ENCODE measurements around the gene EXOSC7. TPM values are rescaled to one million over a fixed set of nuclear protein-coding genes. Genes with fewer than 3 reads are reported as not detected.

The EXOSC7 gene
- total RNA-seq, 1 experiment from 2014 or later, result 88.7 TPM

DNA sequence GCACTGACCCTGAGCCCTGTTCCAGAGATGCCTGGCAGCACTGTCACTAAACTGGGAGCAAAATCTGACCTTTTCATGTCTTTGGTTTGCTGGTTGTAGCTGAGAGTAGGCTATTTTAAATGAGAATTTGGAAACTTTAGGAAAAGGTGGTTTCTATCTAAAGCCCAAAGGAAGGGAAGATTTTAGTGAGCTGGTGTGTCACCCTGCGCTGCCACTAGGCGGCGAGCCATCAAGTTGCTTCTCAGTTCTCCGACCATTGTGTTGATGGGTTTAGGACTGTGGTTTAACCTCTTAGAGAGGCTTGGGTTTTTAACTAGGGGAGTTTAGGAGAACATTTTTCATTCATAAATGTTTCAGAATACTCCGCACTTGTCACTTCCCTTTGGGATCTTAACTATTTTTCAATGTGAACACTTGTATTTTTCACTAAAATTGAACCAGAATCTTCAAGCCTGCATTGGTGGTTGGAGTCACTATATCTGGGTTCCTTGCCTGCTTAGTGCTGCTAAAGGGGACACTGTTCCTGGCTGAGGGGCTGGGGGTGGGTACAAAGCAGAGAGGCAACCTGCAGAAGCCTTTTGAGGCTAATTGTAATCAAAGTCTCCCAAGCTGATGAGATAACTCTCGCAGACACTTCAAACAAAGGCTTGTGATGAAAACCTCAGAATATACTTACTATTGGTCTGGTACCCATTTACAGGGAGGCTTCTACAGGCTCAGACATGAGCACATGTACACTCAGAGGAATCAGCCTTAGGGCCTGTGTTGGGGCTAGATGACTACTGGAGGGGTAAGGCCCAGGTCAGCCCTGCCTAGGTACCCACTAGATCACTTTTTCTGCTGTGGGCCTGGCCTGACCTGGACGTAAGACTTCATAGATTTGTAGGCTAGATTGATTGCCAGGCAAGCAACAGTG lies 16.8 kb downstream of the EXOSC7 start:
- H3K79me2 ChIP-seq (ENCODE audit: insufficient read depth, low read length), result no peaks in the 10 kb centered on the region; the same call in 1 of the 2 replicates
- no CpG with 5 or more reads among the region's 7 CpGs for WGBS (ENCODE audit: extremely low coverage, insufficient read length, low lambda C conversion rate)

More for the DNA sequence above, 16.8 kb downstream of the EXOSC7 start:
- Histone ChIP-seq H3K56ac (ENCODE audit: insufficient read length, low read depth, low read length) (no peak overlapping the region), H4K5ac (ENCODE audit: insufficient read length, low read depth, low read length) (no peak overlapping the region), H3T11ph (ENCODE audit: low read length) (no peak overlapping the region), H2BK15ac (ENCODE audit: low read depth, low read length) (no peak overlapping the region), H3K4me2 (ENCODE audit: insufficient read depth, insufficient read length, low read length) (peak overlapping the region; percentile 10), H2BK5ac (ENCODE audit: insufficient read length, low read length) (no peak overlapping the region), H2BK20ac (ENCODE audit: low read depth, low read length, poor library complexity, severe bottlenecking) (no peak overlapping the region), H3K14ac (ENCODE audit: insufficient read depth, low read length) (no peak overlapping the region), H2BK120ac (ENCODE audit: low read depth, low read length, poor library complexity, severe bottlenecking) (no peak overlapping the region), H3K9ac (ENCODE audit: extremely low read depth, insufficient read length, low read length) (no peak overlapping the region), H3K4me1 (ENCODE audit: insufficient read depth, low read length) (peaks cover 14% of the 10 kb centered on the region), H2BK12ac (ENCODE audit: insufficient read length, low read depth, low read length) (no peak overlapping the region), H3K18ac (ENCODE audit: insufficient read length, low read depth, low read length) (no peak overlapping the region), H3K79me1 (ENCODE audit: insufficient read depth, low read depth, low read length, poor library complexity, severe bottlenecking) (no peaks in the 10 kb centered on the region), H4K8ac (replicated peaks; ENCODE audit: insufficient read length, low read depth, low read length) (no peak overlapping the region), H2AK5ac (ENCODE audit: insufficient read length, low read length) (no peak overlapping the region), H3K23ac (ENCODE audit: insufficient read length, low read depth, low read length) (no peak overlapping the region), H3K23me2 (ENCODE audit: insufficient read length, low read depth, low read length, poor library complexity, severe bottlenecking) (no peaks in the 10 kb centered on the region), H2AFZ (ENCODE audit: low read length) (no peak overlapping the region), H4K91ac (ENCODE audit: insufficient read length, low read depth, low read length) (no peak overlapping the region), H4K20me1 (ENCODE audit: control insufficient read depth, insufficient read depth, insufficient read length) (no peaks in the 10 kb centered on the region), H3K27ac (ENCODE audit: insufficient read length, low read depth, low read length) (no peak overlapping the region), H3K4ac (ENCODE audit: low read depth, low read length) (no peak overlapping the region), H3K9me3 (ENCODE audit: control insufficient read depth, low read depth, low read length) (no peaks in the 10 kb centered on the region), H3K27me3 (ENCODE audit: insufficient read depth, low read length) (no peaks in the 10 kb centered on the region)
- Mint-ChIP-seq H3K36me3 (ENCODE audit: insufficient read depth in 1 of 3, low read depth in 3 of 3) (peaks cover 43 to 69% (median 62%) of the 10 kb centered on the region in 3 experiments), H3K4me1 (peaks cover 32 to 40% of the 10 kb centered on the region in 2 experiments), H3K27ac (peak overlapping the region; percentile 57 to 94 (median 58); a peak in 6 of 7 replicates), H3K4me3 (0 out of 5 replicates have a peak overlapping the region, but pooled peaks of 1 of the 2 experiments have one; percentile 10), H3K27me3 (ENCODE audit: low read depth) (no peaks in the 10 kb centered on the region), H3K9me3 (no peaks in the 10 kb centered on the region)
- DNase-seq, result peak; percentile 49
- TF ChIP-seq, protein P1, sequence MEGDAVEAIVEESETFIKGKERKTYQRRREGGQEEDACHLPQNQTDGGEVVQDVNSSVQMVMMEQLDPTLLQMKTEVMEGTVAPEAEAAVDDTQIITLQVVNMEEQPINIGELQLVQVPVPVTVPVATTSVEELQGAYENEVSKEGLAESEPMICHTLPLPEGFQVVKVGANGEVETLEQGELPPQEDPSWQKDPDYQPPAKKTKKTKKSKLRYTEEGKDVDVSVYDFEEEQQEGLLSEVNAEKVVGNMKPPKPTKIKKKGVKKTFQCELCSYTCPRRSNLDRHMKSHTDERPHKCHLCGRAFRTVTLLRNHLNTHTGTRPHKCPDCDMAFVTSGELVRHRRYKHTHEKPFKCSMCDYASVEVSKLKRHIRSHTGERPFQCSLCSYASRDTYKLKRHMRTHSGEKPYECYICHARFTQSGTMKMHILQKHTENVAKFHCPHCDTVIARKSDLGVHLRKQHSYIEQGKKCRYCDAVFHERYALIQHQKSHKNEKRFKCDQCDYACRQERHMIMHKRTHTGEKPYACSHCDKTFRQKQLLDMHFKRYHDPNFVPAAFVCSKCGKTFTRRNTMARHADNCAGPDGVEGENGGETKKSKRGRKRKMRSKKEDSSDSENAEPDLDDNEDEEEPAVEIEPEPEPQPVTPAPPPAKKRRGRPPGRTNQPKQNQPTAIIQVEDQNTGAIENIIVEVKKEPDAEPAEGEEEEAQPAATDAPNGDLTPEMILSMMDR (conservative IDR thresholded peaks at IDR 0.05), result peak; percentile 93
